NCI-H2196 (cell line): ENCODE measurements around the gene PCYT1A.
"Not testable (repeated sequence)": the region's sequence is repeated elsewhere in the genome, so short reads cannot be mapped to it uniquely, and the experiment has no call there.

ENCODE experiments used
- DNase-seq: peaks from one replicate; lab custom pipeline; 2025; ENCODE audit not compliant: unreplicated experiment; lab: John Stamatoyannopoulos, UW

PCYT1A gene

GRCh38 chr3:196288141-196288460 is 575 bp upstream of the PCYT1A start:
- DNase-seq, result no peak

DNA sequence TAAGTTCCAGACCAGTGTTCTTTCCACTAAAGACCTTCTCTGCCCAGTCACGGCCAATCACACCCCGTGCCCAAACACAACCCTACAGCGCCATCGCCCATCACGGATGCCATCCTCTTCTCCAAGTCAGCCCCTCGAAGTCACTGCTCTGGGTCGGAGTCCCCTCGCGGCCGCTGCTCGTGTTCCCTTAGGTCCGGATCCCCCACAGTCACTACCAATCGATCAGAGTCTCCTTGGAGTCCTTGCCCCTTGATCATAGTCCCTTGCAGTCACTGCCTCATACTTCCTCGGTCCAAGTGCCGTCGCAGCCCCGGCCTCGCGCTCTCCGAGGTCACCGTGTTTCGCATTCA is 461 bp downstream of the PCYT1A start:
- no peak for DNase-seq

DNA sequence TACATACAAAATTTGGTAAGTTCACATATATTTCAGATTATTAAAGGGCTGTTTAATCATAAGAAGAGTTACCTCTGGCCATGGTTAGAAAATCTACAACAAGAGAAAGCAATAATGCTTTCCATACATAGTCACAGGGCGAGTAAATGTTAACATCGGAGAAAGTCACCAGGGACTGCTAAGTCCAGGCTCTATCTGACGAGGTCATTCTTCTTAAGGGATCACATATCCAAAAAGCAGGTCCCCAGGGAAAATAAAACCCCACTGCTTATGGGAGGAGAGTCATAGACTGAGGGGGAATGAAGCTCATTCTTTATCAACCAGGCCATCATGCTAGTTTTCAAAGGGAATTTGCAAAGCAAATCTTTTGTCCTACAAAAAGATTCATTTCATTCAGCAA is 3.1 kb downstream of the PCYT1A start:
- no peak for DNase-seq

GRCh38 chr3:196281962-196282361 is 5.6 kb downstream of the PCYT1A start:
- no peak for DNase-seq

DNA sequence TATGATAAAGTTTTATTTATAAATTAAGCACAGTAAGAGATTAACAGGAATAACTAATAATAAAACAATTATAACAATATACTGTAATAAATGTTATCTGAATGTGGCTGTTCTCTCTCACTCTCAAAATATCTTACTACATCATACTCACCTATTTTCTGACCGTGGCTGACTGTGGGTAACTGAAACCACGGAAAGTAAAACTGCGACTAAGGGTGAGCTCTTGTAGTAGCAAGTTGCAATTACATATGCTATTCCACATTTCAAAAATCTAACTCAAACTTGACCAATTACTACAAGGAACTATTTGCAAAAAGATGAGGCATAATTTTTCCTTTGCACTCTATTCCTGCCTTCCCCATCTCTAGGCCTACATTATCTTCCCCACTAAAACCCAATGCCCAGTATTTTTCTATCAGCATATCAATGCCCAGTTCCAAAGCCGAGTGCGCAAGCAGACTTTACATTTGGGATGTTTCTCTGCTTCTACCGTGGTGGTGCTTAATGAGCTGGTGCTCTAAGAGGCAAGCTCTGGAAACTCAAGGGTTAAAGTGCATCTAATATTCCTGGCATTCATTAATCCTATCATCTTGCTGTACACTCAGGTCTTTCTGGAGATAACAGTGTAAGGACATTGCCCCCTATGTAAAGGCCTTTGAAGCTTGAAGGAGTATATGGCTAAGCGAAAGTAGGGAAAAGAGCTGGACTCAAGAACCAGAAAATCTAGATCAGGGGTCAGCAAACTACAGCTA is 6.7 kb downstream of the PCYT1A start:
- DNase-seq, result no peak

DNA sequence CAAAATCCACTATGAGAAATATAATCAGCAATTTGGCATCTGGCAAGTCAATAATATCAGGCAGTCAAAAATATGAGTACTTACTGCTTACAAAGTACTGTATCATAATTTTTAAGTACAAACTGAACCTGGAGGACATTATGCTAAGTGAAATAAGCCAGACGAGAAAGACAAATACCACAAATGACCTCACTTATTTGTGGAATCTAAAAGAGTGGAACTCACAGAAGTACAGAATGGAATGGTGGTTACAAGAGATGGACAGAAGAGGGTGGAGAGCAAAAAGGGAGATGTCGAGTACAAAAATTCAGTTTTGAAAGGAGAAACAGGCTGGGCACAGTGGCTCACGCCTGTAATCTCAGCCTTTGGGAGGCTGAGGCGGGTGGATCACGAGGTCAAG is 12.4 kb downstream of the PCYT1A start:
- DNase-seq, result no peak

DNA sequence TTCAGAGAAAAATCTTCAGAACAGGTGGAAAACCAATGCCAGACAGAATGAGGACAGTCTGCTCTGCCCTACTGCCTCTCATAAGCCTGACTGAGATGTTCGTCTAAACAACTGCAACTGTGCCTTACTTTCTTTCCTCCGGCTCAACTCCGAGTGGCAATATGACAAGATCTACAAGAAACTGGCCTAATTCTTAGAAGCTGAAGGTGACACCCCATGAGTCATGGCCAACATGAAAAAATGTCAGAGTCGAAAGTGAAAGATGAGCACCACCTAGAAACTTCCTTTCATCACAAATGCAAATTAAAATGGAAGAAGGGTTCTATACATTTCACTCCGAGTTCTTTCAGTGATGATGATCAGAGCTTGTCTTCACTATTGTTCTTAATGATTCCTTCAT is 12.9 kb downstream of the PCYT1A start:
- DNase-seq, result no peak

- no peak for DNase-seq
These were observed 13.9 kb downstream of the PCYT1A start for GRCh38 chr3:196273655-196274054.

- no peak for DNase-seq
These were observed 14.7 kb downstream of the PCYT1A start for GRCh38 chr3:196272826-196273225.

- DNase-seq, result no peak
These were observed 17.0 kb downstream of the PCYT1A start for GRCh38 chr3:196270499-196270898.

DNA sequence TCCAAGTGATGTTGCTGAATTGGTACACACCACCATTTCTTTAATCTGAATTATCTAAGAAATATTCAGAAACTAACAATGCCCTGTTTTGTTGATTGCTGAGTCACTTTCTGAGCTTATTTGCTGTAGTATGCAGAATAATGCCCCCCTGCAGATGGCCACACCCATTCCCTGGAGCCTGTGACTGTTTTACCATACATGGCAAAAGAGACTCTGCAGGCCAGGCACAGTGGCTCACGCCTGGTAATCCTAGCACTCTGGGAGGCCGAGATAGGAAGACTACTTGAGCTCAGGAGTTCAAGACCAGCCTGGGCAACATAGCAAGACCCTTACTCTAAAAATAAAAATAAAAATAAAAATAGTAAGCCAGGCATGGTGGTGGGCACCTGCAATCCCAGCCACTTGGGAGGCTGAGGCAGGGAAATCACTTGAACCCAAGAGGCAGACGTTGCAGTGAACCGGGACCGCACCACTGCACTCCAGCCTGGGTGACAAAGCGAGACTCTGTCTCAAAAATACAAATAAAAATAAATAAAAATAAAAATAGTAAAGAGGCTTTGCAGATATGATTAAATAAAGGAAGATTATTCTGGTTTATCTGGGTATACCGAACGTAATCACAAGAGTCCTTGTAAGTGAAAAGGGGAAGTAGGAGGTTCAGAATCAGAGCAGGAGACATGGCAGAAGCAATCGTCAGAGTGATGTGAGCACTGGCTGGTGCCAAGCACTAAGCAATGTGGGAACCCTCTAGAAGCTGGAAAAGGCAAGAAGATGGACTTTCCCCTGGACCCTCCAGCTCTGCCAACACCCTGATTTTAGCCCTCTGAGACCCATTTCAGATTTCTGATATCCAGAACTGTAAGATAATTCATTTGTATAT is 19.0 kb downstream of the PCYT1A start:
- no peak for DNase-seq

DNA sequence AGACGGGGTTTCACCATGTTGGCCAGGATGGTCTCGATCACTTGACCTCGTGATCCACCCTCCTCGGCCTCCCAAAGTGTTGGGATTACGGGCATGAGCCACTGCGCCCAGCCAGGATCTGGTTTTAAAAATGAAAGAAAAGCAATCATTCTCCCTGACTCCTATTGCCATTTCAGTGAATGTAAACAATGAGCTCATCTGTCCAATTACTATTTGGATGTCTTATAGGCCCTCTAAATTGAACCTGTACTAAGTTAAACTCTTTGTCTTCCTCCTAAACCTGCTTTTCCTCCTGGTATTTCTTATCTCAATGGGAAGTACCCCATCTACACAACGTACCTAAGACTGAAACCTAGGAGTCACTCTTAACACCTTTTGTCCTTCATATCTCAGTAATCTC is 23.7 kb downstream of the PCYT1A start:
- DNase-seq, result no peak

GRCh38 chr3:196260784-196261183 is 26.7 kb downstream of the PCYT1A start:
- DNase-seq, result no peak

GRCh38 chr3:196255776-196256175 is 31.8 kb downstream of the PCYT1A start:
- DNase-seq, result no peak

DNA sequence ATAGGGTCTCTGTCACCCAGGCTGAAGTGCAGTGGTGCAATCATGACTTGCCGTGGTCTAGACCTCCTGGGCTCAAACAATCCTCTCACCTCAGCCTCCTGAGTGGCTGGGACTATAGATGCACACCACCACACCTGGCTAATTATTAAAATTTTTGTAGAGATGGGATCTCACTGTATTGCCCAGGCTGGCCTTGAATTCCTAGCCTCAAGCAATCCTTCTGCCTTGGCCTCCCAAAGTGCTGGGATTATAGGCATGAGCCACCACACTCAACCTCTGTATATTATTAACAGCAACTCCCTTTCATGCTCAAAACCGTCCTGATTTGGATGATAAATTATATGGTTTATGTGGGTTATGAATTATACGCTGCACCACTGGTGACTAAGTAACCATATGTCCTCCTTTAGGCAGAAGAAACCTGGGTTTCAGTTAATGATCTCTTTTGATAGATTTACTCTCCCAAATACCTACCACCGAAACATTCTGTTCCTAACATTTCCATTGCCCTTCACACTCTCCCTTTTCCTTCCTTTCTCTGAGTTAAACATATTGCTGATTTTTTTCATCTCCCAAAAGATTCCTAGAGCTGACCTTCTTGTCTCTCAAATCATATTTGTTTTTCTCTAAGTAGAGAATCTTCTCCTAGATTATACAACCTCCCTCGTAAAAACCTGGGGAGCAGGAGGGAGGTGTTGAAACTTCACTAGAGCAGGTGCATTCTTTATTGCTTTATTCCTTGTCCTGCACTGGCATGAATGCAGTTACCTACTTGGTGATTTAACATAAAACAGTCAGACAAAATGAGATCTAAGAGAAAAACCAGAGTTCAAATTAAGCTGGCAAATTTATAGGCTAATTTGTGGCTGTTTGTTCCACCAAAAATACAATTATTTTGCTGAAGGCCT is 32.9 kb downstream of the PCYT1A start:
- no peak for DNase-seq

GRCh38 chr3:196251918-196252317 is 35.6 kb downstream of the PCYT1A start:
- DNase-seq, result no peak

DNA sequence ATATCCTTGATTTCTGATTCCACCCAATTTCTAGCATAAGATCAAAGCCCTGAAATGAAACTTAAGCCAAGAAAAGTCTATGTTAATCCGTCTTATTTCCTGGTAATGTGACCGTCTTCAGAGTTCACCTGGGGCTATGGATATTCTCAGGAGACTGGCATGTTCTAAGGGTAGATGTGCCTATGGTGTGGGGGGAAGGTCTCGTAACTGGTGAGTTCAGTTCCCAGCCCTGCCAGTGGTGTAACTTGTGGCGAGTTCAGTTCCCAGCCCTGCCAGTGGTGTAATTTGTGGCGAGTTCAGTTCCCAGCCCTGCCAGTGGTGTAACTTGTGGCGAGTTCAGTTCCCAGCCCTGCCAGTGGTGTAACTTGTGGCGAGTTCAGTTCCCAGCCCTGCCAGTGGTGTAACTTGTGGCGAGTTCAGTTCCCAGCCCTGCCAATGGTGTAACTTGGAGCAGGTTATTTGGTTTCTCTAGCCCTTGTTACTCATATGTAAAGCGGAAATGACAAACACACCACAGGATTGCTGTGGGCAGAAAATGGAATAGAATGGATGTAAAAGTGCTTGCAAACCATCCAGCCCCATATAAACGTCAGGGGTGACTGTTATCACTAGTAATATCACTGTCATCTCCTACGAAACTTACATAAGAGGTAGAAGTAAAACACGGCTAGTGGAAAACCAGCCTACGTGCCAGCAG is 40.8 kb downstream of the PCYT1A start:
- DNase-seq, result no peak

DNA sequence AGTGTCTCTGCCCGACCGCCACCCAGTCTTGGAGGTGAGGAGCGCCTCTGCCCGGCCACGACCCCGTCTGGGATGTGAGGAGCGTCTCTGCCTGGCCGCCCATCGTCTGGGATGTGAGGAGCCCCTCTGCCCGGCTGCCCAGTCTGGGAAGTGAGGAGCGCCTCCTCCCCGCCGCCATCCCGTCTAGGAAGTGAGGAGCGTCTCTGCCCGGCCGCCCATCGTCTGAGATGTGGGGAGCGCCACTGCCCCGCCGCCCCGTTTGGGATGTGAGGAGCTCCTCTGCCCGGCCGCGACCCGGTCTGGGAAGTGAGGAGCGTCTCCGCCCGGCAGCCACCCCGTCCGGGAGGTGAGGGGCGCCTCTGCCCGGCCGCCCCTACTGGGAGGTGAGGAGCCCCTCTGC is 43.4 kb downstream of the PCYT1A start:
- not testable (repeated sequence) for DNase-seq

DNA sequence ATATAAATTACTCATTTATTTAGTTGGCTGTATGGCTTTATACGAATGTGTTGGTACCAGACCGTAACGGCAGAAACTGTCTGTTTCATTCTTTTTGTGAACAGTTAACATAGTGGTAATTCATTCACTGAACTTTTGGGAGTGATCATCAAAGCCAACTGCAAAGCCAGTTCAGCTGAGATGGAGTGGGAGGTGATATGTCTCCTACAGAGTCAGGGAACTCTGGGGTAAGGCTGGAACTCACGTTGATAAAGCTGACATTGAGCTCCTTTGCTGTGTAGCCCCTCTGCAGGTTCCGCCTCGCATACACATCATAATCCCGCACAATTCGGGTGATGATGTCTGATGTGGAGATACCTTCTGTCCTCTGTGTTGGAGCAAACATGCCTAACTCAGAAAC is 45.8 kb downstream of the PCYT1A start:
- DNase-seq, result no peak

DNA sequence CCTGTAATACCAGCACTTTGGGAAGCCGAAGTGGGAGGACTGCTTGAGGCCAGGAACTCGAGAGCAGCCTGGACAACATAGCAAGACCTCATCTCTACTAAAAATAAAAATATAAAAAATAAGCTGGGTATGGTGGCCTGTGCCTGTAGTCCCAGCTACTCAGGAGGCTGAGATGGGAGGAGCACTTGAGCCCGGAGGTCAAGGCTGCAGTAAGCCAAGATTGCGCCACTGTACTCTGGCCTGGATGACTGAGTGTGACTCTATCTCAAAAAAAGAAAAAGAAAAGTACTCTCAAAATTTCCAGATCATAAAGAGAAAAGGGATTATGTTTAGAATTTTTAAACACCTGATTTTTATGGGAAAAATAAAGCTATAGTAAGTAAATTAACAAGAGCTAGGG is 47.1 kb downstream of the PCYT1A start:
- no peak for DNase-seq
